ENCODE measurements around the gene TMC4. TPM values are rescaled to one million over a fixed set of nuclear protein-coding genes. Genes with fewer than 3 reads are reported as not detected.

TMC4 gene
- total RNA-seq, 2 donors from 2014 or later, result 57.3 to 126 TPM

GRCh38 chr19:54145541-54146158 lies 27.3 kb downstream of the TMC4 start:
- 86 to 90% methylated on average over 16 to 25 of the region's 28 CpGs for WGBS, 2 donors
- no peak for ATAC-seq

GRCh38 chr19:54142166-54142780 lies 30.7 kb downstream of the TMC4 start:
- H3K27ac ChIP-seq, result no peak overlapping the region
- H3K4me1 ChIP-seq, result peaks cover 34% of the 10 kb centered on the region
- H3K4me3 ChIP-seq, result no peak overlapping the region
- no peak for DNase-seq
- peaks cover 31 to 34% of the 10 kb centered on the region in 2 donors for H3K36me3 ChIP-seq (replicated peaks in 1 of 2; ENCODE audit: insufficient read depth in 1 of 2, low read depth in 2 of 2)
- ATAC-seq, result no peak
- TF ChIP-seq CTCF (IDR thresholded peaks at IDR 0.05) (no peak), POLR2A (IDR thresholded peaks at IDR 0.05) (no peak)
- intact Hi-C loops (cut with DNase I), result no loop called here
- 79 to 81% methylated on average over 7 of the region's 7 CpGs for WGBS, 2 donors
- H3K9me3 ChIP-seq, result no peaks in the 10 kb centered on the region
- no peaks in the 10 kb centered on the region for H3K27me3 ChIP-seq

More at GRCh38 chr19:54145541-54146158, 27.3 kb downstream of the TMC4 start:
- Histone ChIP-seq H3K27ac (no peak overlapping the region), H3K27me3 (no peaks in the 10 kb centered on the region), H3K36me3 (replicated peaks in 1 of 2; ENCODE audit: insufficient read depth in 1 of 2, low read depth in 2 of 2) (peaks cover 31 to 53% of the 10 kb centered on the region in 2 donors), H3K4me3 (no peak overlapping the region), H3K4me1 (peaks cover 11% of the 10 kb centered on the region), H3K9me3 (no peaks in the 10 kb centered on the region)
- TF ChIP-seq CTCF (IDR thresholded peaks at IDR 0.05) (no peak), POLR2A (IDR thresholded peaks at IDR 0.05) (no peak)
- intact Hi-C loops (cut with DNase I), result no loop called here
- DNase-seq, result no peak

GRCh38 chr19:54141356-54141755 lies 31.6 kb downstream of the TMC4 start:
- intact Hi-C loops (cut with DNase I), result no loop called here
- DNase-seq (no peak), ATAC-seq (no peak)
- Histone ChIP-seq H3K9me3 (no peaks in the 10 kb centered on the region), H3K36me3 (replicated peaks in 1 of 2; ENCODE audit: insufficient read depth in 1 of 2, low read depth in 2 of 2) (peaks cover 26% of the 10 kb centered on the region in 2 donors), H3K27ac (no peak overlapping the region), H3K27me3 (no peaks in the 10 kb centered on the region), H3K4me1 (peaks cover 38% of the 10 kb centered on the region), H3K4me3 (no peak overlapping the region)
- no peak for TF ChIP-seq POLR2A (IDR thresholded peaks at IDR 0.05)
- TF ChIP-seq CTCF (IDR thresholded peaks at IDR 0.05), result no peak
- 88 to 92% methylated on average over 3 of the region's 3 CpGs for WGBS, 2 donors

DNA sequence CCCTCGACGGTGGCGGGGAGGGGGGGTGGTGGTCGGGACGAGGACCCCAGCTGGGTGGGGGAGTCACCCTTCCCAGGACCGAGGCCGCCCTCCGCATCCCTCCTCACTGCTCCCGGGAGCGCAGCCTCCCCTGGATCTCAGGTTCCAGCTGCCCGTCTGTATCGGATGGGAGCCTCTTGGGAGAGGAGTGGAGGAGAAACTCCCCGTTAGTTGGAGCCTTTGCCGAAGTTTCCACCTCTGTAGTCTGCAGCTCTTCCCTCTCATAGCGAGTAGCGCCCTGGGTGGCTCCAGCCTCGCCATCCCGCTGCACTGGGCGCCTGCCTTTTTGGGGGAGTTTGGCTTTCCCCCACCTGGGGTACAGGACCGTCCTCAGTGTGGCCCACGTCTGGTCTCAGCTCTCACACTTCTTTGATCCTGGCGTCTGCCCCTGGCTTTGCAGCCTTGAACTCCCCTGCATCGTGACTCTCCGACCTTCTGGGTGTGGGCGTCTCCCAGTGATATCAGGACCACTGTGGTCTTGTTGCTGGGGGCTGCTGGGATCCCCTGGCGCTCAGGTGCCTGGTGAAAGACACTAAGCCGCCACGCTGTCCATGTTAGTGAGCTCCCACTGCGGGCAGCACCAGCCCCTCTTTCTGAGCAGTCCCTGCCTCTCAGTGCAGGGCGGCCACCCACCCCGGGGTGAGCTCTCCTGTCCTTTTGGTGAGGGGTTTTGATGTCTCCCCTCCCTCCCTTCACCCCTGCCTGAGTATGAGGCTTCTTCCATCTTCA lies 34.3 kb downstream of the TMC4 start:
- Histone ChIP-seq H3K4me3 (peak overlapping the region; percentile 95 to 99), H3K27ac (peak overlapping the region; percentile 88 to 94 (median 92)), H3K36me3 (replicated peaks in 1 of 2; ENCODE audit: insufficient read depth in 1 of 2, low read depth in 2 of 2) (peaks cover 4 to 10% of the 10 kb centered on the region in 2 donors), H3K9me3 (no peaks in the 10 kb centered on the region), H3K27me3 (no peaks in the 10 kb centered on the region), H3K4me1 (peaks cover 55% of the 10 kb centered on the region)
- DNase-seq (no peak), ATAC-seq (no peak)
- intact Hi-C loops (cut with DNase I), result no loop called here
- WGBS, 2 donors, result 21% methylated on average over 13 to 31 of the region's 31 CpGs
- TF ChIP-seq CTCF (IDR thresholded peaks at IDR 0.05) (no peak), POLR2A (IDR thresholded peaks at IDR 0.05) (no peak)

All from body of pancreas (tissue), 4 donors.